Tongue (tissue), 2 donors: ENCODE measurements around the gene GALNT17. TPM values are rescaled to one million over a fixed set of nuclear protein-coding genes. Genes with fewer than 3 reads are reported as not detected.
A peak's percentile ranks its signal among the peaks of the same experiment; 100 is the strongest.

Experiments used
- DNase-seq: peaks from one replicate; pipeline ENCODE4 v3.0.0-alpha.2; 2015
- total RNA-seq: library from RNA; depleted of rRNA; stranded (reverse); fragments of >200 nt; gene quantifications from one replicate; pipeline ENCODE4 v1.2.3, GENCODE V29; 2014

Gene GALNT17
- total RNA-seq, 1 donor from 2014 or later, result 38.0 TPM

- DNase-seq, result peak; percentile 16
Measured at GRCh38 chr7:71507680-71508602, 376.0 kb downstream of the GALNT17 start.

- DNase-seq, result no peak
Measured at GRCh38 chr7:71509381-71509780, 377.4 kb downstream of the GALNT17 start.

GRCh38 chr7:71511361-71511807 is 379.4 kb downstream of the GALNT17 start:
- no peak for DNase-seq

- no peak for DNase-seq
Measured at GRCh38 chr7:71517940-71518699, 386.2 kb downstream of the GALNT17 start.

GRCh38 chr7:71518880-71519279 is 386.9 kb downstream of the GALNT17 start:
- no peak for DNase-seq

- peak; percentile 71 for DNase-seq
Measured at GRCh38 chr7:71521506-71521905, 389.6 kb downstream of the GALNT17 start.

GRCh38 chr7:71526106-71526505 is 394.2 kb downstream of the GALNT17 start:
- no peak for DNase-seq

- no peak for DNase-seq
Measured at GRCh38 chr7:71527213-71527612, 395.3 kb downstream of the GALNT17 start.

GRCh38 chr7:71535616-71536015 is 403.7 kb downstream of the GALNT17 start:
- DNase-seq, result no peak

- peak; percentile 26 for DNase-seq
Measured at GRCh38 chr7:71538210-71538609, 406.3 kb downstream of the GALNT17 start.

GRCh38 chr7:71539615-71540014 is 407.7 kb downstream of the GALNT17 start:
- DNase-seq, result no peak

GRCh38 chr7:71541707-71542353 is 409.9 kb downstream of the GALNT17 start:
- DNase-seq, result no peak

- no peak for DNase-seq
Measured at GRCh38 chr7:71543396-71543795, 411.5 kb downstream of the GALNT17 start.

GRCh38 chr7:71544816-71545215 is 412.9 kb downstream of the GALNT17 start:
- no peak for DNase-seq

- no peak for DNase-seq
Measured at GRCh38 chr7:71547426-71547825, 415.5 kb downstream of the GALNT17 start.

- DNase-seq, result no peak
Measured at GRCh38 chr7:71548746-71549145, 416.8 kb downstream of the GALNT17 start.

- peak; percentile 61 for DNase-seq
Measured at GRCh38 chr7:71553306-71553705, 421.4 kb downstream of the GALNT17 start.

- DNase-seq, result no peak
Measured at GRCh38 chr7:71555758-71556157, 423.8 kb downstream of the GALNT17 start.

- peak; percentile 49 for DNase-seq
Measured at GRCh38 chr7:71558806-71559613, 427.1 kb downstream of the GALNT17 start.

- DNase-seq, result no peak
Measured at GRCh38 chr7:71560354-71560995, 428.5 kb downstream of the GALNT17 start.

- no peak for DNase-seq
Measured at GRCh38 chr7:71563276-71563675, 431.3 kb downstream of the GALNT17 start.
